H1 (cell line): ENCODE results near the gene QRICH1. TPM values are rescaled to one million over a fixed set of nuclear protein-coding genes. Genes with fewer than 3 reads are reported as not detected.

Experiments used
- ASH2L ChIP-seq: fragments of 200-600, 300-600 bp; sonication (generic); IDR thresholded peaks from one replicate; pipeline ENCODE4 v1.7.1; 2017; ENCODE audit warnings: low read length
- BRCA1 ChIP-seq: IDR thresholded peaks from 2 replicates; pipeline ENCODE4 v1.6.1; 2012; ENCODE audit warnings: low read depth, low read length, improper control_type of control experiment
- CBX5 ChIP-seq: fragments of 300-800, 300-1000 bp; sonication (generic); IDR thresholded peaks from 2 replicates; pipeline ENCODE4 v1.7.1; 2016; ENCODE audit warnings: antibody characterized with exemption, low read length, low read depth
- CEBPB ChIP-seq: IDR thresholded peaks from 2 replicates; pipeline ENCODE4 v1.6.1; 2012; ENCODE audit warnings: low read depth, low read length
- CHD1 ChIP-seq: IDR thresholded peaks from 2 replicates; pipeline ENCODE4 v1.6.1; 2012; ENCODE audit warnings: low read depth, low read length, improper control_type of control experiment
- CREB1 ChIP-seq: IDR thresholded peaks from 2 replicates; pipeline ENCODE4 v1.6.1; 2012; ENCODE audit warnings: inconsistent platforms
- CTCF ChIP-seq, 3 experiments: IDR thresholded peaks; 1 replicate in 2 of 3; 2 replicates in 1 of 3; pipeline versions ENCODE4 v1.5.1 to v1.6.1; 2011; ENCODE audit warnings: low read length in 3 of 3, mild to moderate bottlenecking in 3 of 3, inconsistent platforms in 2 of 3, low read depth in 1 of 3, moderate library complexity in 1 of 3; ENCODE audit not compliant: insufficient read depth in 1 of 3; ENCODE audit errors: control extremely low read depth in 1 of 3
- EGR1 ChIP-seq: IDR thresholded peaks from 2 replicates; pipeline ENCODE4 v1.6.1; 2011; ENCODE audit warnings: low read depth, low read length, borderline replicate concordance
- HDAC6 ChIP-seq: IDR thresholded peaks from one replicate; pipeline ENCODE4 v1.7.1; 2012; ENCODE audit warnings: low read depth, mild to moderate bottlenecking, inconsistent platforms, low read length, moderate library complexity
- JUND ChIP-seq: IDR thresholded peaks from 2 replicates; pipeline ENCODE4 v1.6.1; 2011; ENCODE audit warnings: mild to moderate bottlenecking, improper control_type of control experiment, low read length
- KDM4A ChIP-seq: IDR thresholded peaks from one replicate; pipeline ENCODE4 v1.7.1; 2012; ENCODE audit warnings: low read depth, mild to moderate bottlenecking, moderate library complexity, low read length, inconsistent platforms; ENCODE audit not compliant: severe bottlenecking
- MAX ChIP-seq: IDR thresholded peaks from 2 replicates; pipeline ENCODE4 v1.6.1; 2012; ENCODE audit warnings: inconsistent platforms
- PHF8 ChIP-seq: fragments of 200-600 bp; sonication (generic); conservative IDR thresholded peaks from 2 replicates; pipeline ENCODE4 v1.7.1; 2012; ENCODE audit warnings: low read depth, mild to moderate bottlenecking, inconsistent platforms, low read length, moderate library complexity
- POLR2A ChIP-seq, 2 experiments: IDR thresholded peaks; 1 replicate in 1 of 2; 2 replicates in 1 of 2; pipeline ENCODE4 v1.6.1; 2011; ENCODE audit warnings: low read depth in 2 of 2, low read length in 2 of 2, mild to moderate bottlenecking in 2 of 2; ENCODE audit errors: control extremely low read depth in 1 of 2
- POLR2AphosphoS5 ChIP-seq: IDR thresholded peaks from 2 replicates; pipeline ENCODE4 v1.6.1; 2011; ENCODE audit warnings: low read depth, low read length
- SUZ12 ChIP-seq: fragments of 200-600 bp; sonication (generic); IDR thresholded peaks from 2 replicates; pipeline ENCODE4 v1.6.1; 2012; ENCODE audit warnings: mild to moderate bottlenecking, inconsistent platforms, low read length, moderate library complexity, mixed read lengths
- TCF12 ChIP-seq: IDR thresholded peaks from 2 replicates; pipeline ENCODE4 v1.6.1; 2011; ENCODE audit warnings: low read depth, mild to moderate bottlenecking, low read length
- polyA plus RNA-seq, 7 experiments: library from polyadenylated mRNA; depleted of rRNA in 3 of 7; stranded (reverse) in 5 of 7; unstranded in 2 of 7; fragments of >200 nt in 5 of 7; fragments of 200-250 nt in 2 of 7; gene quantifications; 1 replicate in 5 of 7; 2 replicates in 1 of 7; 4 replicates in 1 of 7; pipeline versions ENCODE4 v1.2.1 to v1.2.3, GENCODE V29; 2011 to 2013; ENCODE audit warnings: missing spikeins in 2 of 7, mixed read lengths in 2 of 7
- total RNA-seq: library from RNA; stranded (reverse); fragmentation: NEBNext Ultra II Directional; extraction: Animal tissue kit (Norgen Biotek cat#: 25700); gene quantifications from 2 replicates; pipeline ENCODE4 v1.2.1, GENCODE V29; 2021

The QRICH1 gene
- total and polyA plus RNA-seq, 2 of the 8 experiments (the other 6 are each of a cell fraction or from before 2014, with no cell fraction given): 128 to 142 TPM

DNA sequence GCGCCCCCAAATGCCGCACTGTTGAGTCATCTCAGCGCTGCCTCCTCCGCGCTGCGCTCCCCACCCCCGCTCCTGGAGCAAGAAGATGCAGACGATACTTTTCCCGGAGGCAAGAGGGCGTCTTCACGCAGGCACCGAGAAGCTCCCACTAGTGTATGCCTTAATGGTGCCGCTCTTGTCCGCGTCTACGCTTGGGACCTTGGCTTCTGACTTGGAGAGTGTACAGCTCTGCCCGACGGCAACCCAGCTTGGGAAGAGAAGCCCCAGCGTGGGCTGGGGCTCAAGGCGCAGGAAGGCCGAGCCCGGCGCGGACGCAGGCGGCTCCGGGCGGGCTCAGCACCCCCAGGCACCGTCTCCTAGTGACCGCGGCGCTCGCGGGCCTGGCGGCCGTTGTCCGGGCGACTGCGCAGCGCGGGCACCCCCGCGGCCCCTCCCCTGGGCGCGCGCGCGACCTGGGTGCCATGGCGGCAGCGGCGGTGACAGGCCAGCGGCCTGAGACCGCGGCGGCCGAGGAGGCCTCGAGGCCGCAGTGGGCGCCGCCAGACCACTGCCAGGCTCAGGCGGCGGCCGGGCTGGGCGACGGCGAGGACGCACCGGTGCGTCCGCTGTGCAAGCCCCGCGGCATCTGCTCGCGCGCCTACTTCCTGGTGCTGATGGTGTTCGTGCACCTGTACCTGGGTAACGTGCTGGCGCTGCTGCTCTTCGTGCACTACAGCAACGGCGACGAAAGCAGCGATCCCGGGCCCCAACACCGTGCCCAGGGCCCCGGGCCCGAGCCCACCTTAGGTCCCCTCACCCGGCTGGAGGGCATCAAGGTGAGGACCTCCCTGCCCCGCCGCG, 103.9 kb downstream of the QRICH1 start, which contains the start of gene P4HTM (continued):
- TF ChIP-seq CTCF (IDR thresholded peaks at IDR 0.05; ENCODE audit: control extremely low read depth in 1 of 3, insufficient read depth in 1 of 3, low read depth in 1 of 3, low read length in 3 of 3) (peak in 1 of 3 experiments; percentile 40; a peak in 2 of 4 replicates), BRCA1 (no peak), TCF12 (no peak), PHF8 (peak; percentile 76), CHD1 (no peak), POLR2A (IDR thresholded peaks at IDR 0.05; ENCODE audit: control extremely low read depth in 1 of 2, low read depth in 2 of 2, low read length in 2 of 2) (peak in 1 of 2 experiments; percentile 64; a peak in 1 of 3 replicates), ASH2L (peak; percentile 24), JUND (peak; percentile 94), EGR1 (peak; percentile 78), HDAC6 (no peak), CBX5 (no peak), SUZ12 (no peak), CREB1 (peak; percentile 94), MAX (peak; percentile 63), POLR2AphosphoS5 (peak; percentile 83), CEBPB (no peak), KDM4A (peak; percentile 86)
